ENCODE data around the gene SNX20.

DNA sequence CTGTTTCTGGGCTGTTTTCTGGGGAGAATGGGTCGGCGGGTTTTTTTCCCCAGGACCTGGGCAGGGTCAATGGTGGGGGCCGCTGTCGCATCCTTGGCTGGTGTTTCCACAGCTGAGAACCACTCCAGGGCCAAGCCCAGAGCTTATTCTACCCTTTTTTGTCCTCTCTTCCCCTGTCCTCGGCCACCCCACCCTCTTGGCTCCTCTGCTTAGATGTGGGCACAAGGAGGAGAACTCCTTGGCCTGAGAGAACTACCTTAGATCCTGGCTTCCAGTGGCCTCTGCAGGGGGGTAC is 16.3 kb upstream of the SNX20 start:
- TF ChIP-seq, protein P1, sequence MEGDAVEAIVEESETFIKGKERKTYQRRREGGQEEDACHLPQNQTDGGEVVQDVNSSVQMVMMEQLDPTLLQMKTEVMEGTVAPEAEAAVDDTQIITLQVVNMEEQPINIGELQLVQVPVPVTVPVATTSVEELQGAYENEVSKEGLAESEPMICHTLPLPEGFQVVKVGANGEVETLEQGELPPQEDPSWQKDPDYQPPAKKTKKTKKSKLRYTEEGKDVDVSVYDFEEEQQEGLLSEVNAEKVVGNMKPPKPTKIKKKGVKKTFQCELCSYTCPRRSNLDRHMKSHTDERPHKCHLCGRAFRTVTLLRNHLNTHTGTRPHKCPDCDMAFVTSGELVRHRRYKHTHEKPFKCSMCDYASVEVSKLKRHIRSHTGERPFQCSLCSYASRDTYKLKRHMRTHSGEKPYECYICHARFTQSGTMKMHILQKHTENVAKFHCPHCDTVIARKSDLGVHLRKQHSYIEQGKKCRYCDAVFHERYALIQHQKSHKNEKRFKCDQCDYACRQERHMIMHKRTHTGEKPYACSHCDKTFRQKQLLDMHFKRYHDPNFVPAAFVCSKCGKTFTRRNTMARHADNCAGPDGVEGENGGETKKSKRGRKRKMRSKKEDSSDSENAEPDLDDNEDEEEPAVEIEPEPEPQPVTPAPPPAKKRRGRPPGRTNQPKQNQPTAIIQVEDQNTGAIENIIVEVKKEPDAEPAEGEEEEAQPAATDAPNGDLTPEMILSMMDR (IDR thresholded peaks at IDR 0.05 in 4 of 5, conservative IDR thresholded peaks at IDR 0.05 in 1 of 5): no peak
- TF ChIP-seq POLR2A (IDR thresholded peaks at IDR 0.05): no peak

All from gastrocnemius medialis (tissue), 4 donors.